ENCODE results near the gene VAPA.

Gene VAPA

GRCh38 chr18:9992300-9992972 is 78.6 kb downstream of the VAPA start:
- peak overlapping the region in 5 of 21 experiments; percentile 2 to 48 (median 18) for H3K27ac ChIP-seq
- no peak overlapping the region for H3K4me3 ChIP-seq

DNA sequence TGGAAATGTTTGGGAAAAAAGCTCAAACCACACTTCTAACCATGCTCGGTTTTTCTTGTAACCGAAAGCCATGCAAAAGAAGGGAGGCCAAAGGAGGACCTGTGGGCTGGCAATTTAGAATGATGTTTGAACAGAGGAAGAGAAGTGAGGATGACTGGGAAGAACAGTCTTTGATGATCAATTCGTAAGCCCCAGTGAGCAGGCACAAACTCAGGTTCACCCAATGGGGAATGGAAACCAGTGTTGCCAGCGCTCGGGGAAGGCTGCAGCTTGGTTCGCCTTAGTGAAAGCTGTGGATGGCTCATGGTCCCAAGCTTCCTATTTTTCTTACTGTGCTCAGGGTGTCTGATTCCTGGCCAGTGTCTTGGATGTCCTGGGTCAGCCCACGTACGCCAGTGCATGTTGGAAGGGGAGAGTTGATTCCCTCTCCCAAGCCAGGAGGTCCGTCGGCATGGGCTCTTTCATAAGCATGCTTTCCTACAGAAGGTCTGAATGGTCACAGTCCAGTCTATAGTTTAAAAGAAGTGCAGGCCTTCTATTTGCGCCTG is 79.2 kb downstream of the VAPA start:
- no peak overlapping the region for H3K4me3 ChIP-seq
- peak overlapping the region in 7 of 21 experiments; percentile 2 to 48 (median 13) for H3K27ac ChIP-seq

GRCh38 chr18:9993521-9994025 is 79.8 kb downstream of the VAPA start:
- Histone ChIP-seq H3K4me3 (no peak overlapping the region), H3K27ac (peak overlapping the region in 3 of 21 experiments; percentile 2 to 48 (median 11))

- H3K27ac ChIP-seq: peak overlapping the region in 1 of 21 experiments; percentile 48
- no peak overlapping the region for H3K4me3 ChIP-seq
These were observed 80.3 kb downstream of the VAPA start for GRCh38 chr18:9994026-9994570.

GRCh38 chr18:9994701-9995235 is 81.0 kb downstream of the VAPA start:
- Histone ChIP-seq H3K4me3 (no peak overlapping the region), H3K27ac (no peak overlapping the region)

GRCh38 chr18:9995631-9996030 is 81.8 kb downstream of the VAPA start:
- no peak overlapping the region for H3K27ac ChIP-seq

GRCh38 chr18:9996094-9996493 is 82.3 kb downstream of the VAPA start:
- H3K4me3 ChIP-seq: no peak overlapping the region

More at GRCh38 chr18:9995631-9996030, 81.8 kb downstream of the VAPA start:
- no peak overlapping the region for H3K4me3 ChIP-seq

GRCh38 chr18:9997711-9998110 is 83.9 kb downstream of the VAPA start:
- no peak overlapping the region for H3K27ac ChIP-seq

More at GRCh38 chr18:9996094-9996493, 82.3 kb downstream of the VAPA start:
- no peak overlapping the region for H3K27ac ChIP-seq

GRCh38 chr18:9998330-9998729 is 84.5 kb downstream of the VAPA start:
- no peak overlapping the region for H3K4me3 ChIP-seq
- no peak overlapping the region for H3K27ac ChIP-seq

More at GRCh38 chr18:9997711-9998110, 83.9 kb downstream of the VAPA start:
- H3K4me3 ChIP-seq: no peak overlapping the region

- Histone ChIP-seq H3K4me3 (no peak overlapping the region), H3K27ac (no peak overlapping the region)
These were observed 88.5 kb downstream of the VAPA start for GRCh38 chr18:10002280-10002679.

GRCh38 chr18:10003281-10003680 is 89.5 kb downstream of the VAPA start:
- H3K4me3 ChIP-seq: no peak overlapping the region
- H3K27ac ChIP-seq: no peak overlapping the region

- Histone ChIP-seq H3K4me3 (no peak overlapping the region), H3K27ac (no peak overlapping the region)
These were observed 90.0 kb downstream of the VAPA start for GRCh38 chr18:10003866-10004265.

DNA sequence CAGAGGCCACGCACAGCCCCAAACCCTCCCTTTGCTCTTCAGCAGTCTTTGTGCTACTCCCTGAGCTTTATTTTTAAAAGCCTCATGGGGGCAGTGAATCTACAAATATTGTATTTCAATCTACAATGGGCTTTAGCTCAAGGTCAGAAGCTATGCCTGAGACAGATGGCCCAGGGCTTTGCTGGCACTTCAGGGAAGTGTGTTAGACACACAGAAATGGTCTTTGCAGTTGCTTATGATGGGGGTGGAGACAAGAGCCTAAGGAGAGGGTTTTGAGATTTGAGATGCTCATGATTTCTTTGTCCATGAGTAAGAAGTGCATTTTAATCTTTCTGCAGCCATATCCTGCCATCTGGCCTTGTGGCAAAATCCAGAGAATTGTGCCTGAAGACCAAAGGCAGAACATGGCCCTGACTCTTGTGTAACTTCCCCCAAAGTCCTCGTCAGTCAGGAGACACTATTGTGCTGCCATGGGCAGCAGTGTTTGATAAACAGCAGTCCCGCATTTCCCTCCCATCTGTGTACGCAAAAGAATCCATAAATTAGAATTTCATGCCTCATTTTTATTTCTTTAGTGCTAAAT is 92.6 kb downstream of the VAPA start:
- peak overlapping the region in 5 of 21 experiments; percentile 3 to 46 (median 20) for H3K27ac ChIP-seq
- H3K4me3 ChIP-seq: no peak overlapping the region

DNA sequence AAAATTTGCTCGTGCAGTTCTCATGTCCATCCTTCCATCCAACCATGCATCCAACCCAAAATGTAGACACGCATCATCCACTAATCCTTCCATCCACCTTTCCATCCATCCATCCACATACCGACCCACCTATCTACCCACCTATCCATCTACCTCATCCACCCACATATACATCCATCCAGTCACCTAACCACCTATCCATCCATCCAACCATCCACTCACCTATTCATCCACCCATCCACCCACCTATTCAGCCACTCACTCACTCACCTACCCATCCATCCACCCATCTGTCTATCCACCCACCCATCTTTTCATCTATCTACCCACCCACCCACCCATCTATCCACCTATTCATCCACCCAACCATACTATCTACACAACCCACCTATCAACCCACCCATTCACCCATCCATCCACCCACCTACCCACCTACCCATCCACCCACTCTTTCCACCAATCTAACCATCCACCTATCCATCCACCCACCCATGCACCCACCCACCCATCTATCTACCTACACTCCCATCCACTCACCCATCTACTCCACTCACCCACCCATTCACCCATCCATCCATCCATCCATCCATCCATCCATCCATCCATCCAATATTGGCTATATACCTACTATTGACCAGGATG is 94.3 kb downstream of the VAPA start:
- Histone ChIP-seq H3K4me3 (no peak overlapping the region), H3K27ac (no peak overlapping the region)

Measured in skin epidermis (tissue), 12 donors.